ENCODE results near the gene ASPSCR1.

- TF ChIP-seq GABPB1 (CRISPR knock-in tag; IDR thresholded peaks at IDR 0.05): no peak
- TF ChIP-seq ZC3H11A (IDR thresholded peaks at IDR 0.05; ENCODE audit: low read depth, low read length): no peak
- no peak for TF ChIP-seq E4F1 (CRISPR knock-in tag; IDR thresholded peaks at IDR 0.05; ENCODE audit: borderline replicate concordance)
- no peak for TF ChIP-seq L3MBTL2 (IDR thresholded peaks at IDR 0.05)
- no peak for TF ChIP-seq ZNF263 (CRISPR knock-in tag; IDR thresholded peaks at IDR 0.05; ENCODE audit: borderline replicate concordance)
- TF ChIP-seq KAT2B (IDR thresholded peaks at IDR 0.05; ENCODE audit: low read depth, low read length): no peak
- no peak for TF ChIP-seq CBX8 (IDR thresholded peaks at IDR 0.05; ENCODE audit: borderline replicate concordance, extremely low read depth, low read depth, low read length, poor library complexity, severe bottlenecking)
- TF ChIP-seq MYC (IDR thresholded peaks at IDR 0.05; ENCODE audit: low read depth, low read length): no peak
- TF ChIP-seq MYC (CRISPR knock-in tag; IDR thresholded peaks at IDR 0.05; ENCODE audit: borderline replicate concordance, low read depth): no peak
- no peak for TF ChIP-seq SP1 (CRISPR knock-in tag; IDR thresholded peaks at IDR 0.05)
Measured at GRCh38 chr17:82060001-82060380, 82.6 kb downstream of the ASPSCR1 start.

All from K562 (cell line).